ENCODE results near the gene TBCEL. TPM values are rescaled to one million over a fixed set of nuclear protein-coding genes. Genes with fewer than 3 reads are reported as not detected.
A peak's percentile ranks its signal among the peaks of the same experiment; 100 is the strongest.

The TBCEL gene, protein sequence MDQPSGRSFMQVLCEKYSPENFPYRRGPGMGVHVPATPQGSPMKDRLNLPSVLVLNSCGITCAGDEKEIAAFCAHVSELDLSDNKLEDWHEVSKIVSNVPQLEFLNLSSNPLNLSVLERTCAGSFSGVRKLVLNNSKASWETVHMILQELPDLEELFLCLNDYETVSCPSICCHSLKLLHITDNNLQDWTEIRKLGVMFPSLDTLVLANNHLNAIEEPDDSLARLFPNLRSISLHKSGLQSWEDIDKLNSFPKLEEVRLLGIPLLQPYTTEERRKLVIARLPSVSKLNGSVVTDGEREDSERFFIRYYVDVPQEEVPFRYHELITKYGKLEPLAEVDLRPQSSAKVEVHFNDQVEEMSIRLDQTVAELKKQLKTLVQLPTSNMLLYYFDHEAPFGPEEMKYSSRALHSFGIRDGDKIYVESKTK
- total RNA-seq = 21.1 and 27.7 TPM in 2 replicates
- 12.8 and 25.8 TPM in 2 replicates for polyA plus RNA-seq
- 8.4 and 13.1 TPM in 2 replicates for polyA plus RNA-seq (2012)
- 0.59 and 0.70 TPM in 2 replicates for polyA minus RNA-seq (ENCODE audit: low replicate concordance)

DNA sequence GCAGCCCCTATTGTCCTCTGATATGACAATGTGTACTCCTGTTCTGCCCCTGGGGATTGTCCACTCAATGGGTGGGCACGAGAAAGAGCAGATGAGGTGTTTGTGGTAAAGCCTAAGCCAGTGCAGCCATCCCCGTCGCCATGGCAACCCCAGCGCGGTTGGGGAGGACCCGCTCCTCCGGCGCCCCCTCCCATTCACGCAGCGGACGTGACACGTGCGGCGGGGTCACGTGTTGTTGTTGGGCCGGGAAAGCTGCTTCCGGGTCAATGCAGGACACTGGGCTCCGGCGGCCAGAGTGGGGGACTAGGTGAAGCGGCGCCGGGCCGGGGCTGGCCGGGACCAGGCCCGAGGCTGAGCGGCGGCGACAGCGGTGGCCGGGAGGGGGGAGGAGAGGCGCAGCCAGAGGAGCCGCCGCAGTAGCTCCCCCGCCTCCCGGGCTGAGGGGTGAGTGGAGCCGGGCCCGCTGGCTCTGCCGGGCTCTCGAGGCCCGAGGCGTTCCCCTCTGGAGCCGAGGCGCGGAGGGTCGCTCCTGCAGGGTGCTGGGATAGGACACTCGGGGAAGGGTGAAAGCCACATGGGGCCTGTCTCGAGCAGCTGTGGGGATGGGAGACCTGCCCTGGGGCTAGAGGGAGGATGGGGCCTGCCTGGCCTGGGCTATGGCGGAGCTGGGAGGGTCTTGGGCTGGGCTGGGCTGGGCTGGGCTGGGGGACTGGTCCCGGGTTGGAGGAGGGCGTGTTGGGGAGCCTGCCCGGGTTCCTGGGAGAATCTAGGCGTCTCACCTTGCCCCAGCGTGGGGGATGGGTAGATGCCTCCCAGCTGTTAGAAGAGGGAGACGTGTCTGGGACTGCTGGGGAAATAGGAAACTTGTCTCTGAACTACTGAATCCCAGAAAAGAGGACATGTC, at the start of gene TBCEL:
Gene TBCEL, plus strand, starts transcription at position 255 of the 904 bp plus-strand sequence. CDS start 21,589 bp downstream, outside the sequence.
- peak within 1 kb of the TSS; percentile 28 for H2AFZ ChIP-seq (ENCODE audit: low read length)
- peaks cover 26% of the 10 kb centered on the region for H3K79me2 ChIP-seq (ENCODE audit: control insufficient read depth, insufficient read depth, low read length)

DNA sequence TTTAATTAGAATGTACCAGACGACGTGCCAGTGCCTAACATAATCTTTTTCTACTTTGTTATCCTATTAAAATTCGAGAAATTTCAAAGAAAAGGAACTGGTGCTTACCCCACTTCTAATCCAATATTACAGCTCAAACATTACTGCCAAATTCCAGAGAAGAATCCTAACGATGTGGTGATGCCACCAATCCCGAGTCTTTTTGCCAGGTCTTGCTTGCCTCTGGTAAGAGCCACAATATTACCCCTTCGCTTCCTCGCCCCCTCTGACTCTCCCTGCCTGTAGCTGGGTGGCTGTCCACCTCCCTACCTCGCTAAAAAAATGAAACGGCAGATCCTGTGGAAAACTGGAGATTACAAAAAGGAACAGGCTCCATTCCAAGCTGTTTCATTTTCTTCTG, 49.4 kb upstream of the TBCEL start:
- H3K4me2 ChIP-seq (ENCODE audit: extremely low read depth, insufficient read depth, low read length) = no peak overlapping the region
- TF ChIP-seq, protein P1, sequence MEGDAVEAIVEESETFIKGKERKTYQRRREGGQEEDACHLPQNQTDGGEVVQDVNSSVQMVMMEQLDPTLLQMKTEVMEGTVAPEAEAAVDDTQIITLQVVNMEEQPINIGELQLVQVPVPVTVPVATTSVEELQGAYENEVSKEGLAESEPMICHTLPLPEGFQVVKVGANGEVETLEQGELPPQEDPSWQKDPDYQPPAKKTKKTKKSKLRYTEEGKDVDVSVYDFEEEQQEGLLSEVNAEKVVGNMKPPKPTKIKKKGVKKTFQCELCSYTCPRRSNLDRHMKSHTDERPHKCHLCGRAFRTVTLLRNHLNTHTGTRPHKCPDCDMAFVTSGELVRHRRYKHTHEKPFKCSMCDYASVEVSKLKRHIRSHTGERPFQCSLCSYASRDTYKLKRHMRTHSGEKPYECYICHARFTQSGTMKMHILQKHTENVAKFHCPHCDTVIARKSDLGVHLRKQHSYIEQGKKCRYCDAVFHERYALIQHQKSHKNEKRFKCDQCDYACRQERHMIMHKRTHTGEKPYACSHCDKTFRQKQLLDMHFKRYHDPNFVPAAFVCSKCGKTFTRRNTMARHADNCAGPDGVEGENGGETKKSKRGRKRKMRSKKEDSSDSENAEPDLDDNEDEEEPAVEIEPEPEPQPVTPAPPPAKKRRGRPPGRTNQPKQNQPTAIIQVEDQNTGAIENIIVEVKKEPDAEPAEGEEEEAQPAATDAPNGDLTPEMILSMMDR (conservative IDR thresholded peaks at IDR 0.05 in 1 of 2, IDR thresholded peaks at IDR 0.05 in 1 of 2; ENCODE audit: low read depth in 1 of 2, low read length in 2 of 2) = no peak
- TF ChIP-seq EZH2 (IDR thresholded peaks at IDR 0.05; ENCODE audit: low read length, missing control alignments) = no peak
- H3K4me3 ChIP-seq (replicated peaks in 1 of 4; ENCODE audit: control extremely low read depth in 1 of 4, insufficient read depth in 1 of 4, low read depth in 3 of 4, low read length in 4 of 4) = no peak overlapping the region
- H3K27ac ChIP-seq (ENCODE audit: insufficient read depth, low read length) = no peak overlapping the region
- H3K9ac ChIP-seq (ENCODE audit: insufficient read depth, low read length) = no peak overlapping the region
- DNase-seq (ENCODE audit: low read depth in 2 of 2) = no peak
- H3K36me3 ChIP-seq (ENCODE audit: control insufficient read depth, insufficient read depth, low read length) = no peaks in the 10 kb centered on the region
- no peaks in the 10 kb centered on the region for H3K4me1 ChIP-seq (ENCODE audit: control insufficient read depth, extremely low read depth, insufficient read depth, low read length)
- H3K27me3 ChIP-seq (ENCODE audit: control insufficient read depth, insufficient read depth, low read length) = no peaks in the 10 kb centered on the region
- no peak overlapping the region for H2AFZ ChIP-seq (ENCODE audit: low read length)
- no peaks in the 10 kb centered on the region for H4K20me1 ChIP-seq (ENCODE audit: control insufficient read depth, extremely low read depth, insufficient read depth, low read length)
- no peaks in the 10 kb centered on the region for H3K9me3 ChIP-seq (ENCODE audit: control insufficient read depth, insufficient read depth, low read depth, low read length)
- H3K79me2 ChIP-seq (ENCODE audit: control insufficient read depth, insufficient read depth, low read length) = no peaks in the 10 kb centered on the region

More for the DNA sequence above, at the start of gene TBCEL:
- TF ChIP-seq EZH2 (IDR thresholded peaks at IDR 0.05; ENCODE audit: low read length, missing control alignments) = no peak
- TF ChIP-seq, protein P1 (conservative IDR thresholded peaks at IDR 0.05 in 1 of 2, IDR thresholded peaks at IDR 0.05 in 1 of 2; ENCODE audit: low read depth in 1 of 2, low read length in 2 of 2) = no peak
- Histone ChIP-seq H4K20me1 (ENCODE audit: control insufficient read depth, extremely low read depth, insufficient read depth, low read length) (no peaks in the 10 kb centered on the region), H3K36me3 (ENCODE audit: control insufficient read depth, insufficient read depth, low read length) (no peaks in the 10 kb centered on the region), H3K9me3 (ENCODE audit: control insufficient read depth, insufficient read depth, low read depth, low read length) (no peaks in the 10 kb centered on the region), H3K27ac (ENCODE audit: insufficient read depth, low read length) (peak within 1 kb of the TSS; percentile 81), H3K4me1 (ENCODE audit: control insufficient read depth, extremely low read depth, insufficient read depth, low read length) (no peaks in the 10 kb centered on the region), H3K9ac (ENCODE audit: insufficient read depth, low read length) (peak within 1 kb of the TSS; percentile 86), H3K4me2 (ENCODE audit: extremely low read depth, insufficient read depth, low read length) (peak within 1 kb of the TSS; percentile 79), H3K4me3 (replicated peaks in 1 of 4; ENCODE audit: control extremely low read depth in 1 of 4, insufficient read depth in 1 of 4, low read depth in 3 of 4, low read length in 4 of 4) (peak within 1 kb of the TSS; percentile 65 to 96 (median 80)), H3K27me3 (ENCODE audit: control insufficient read depth, insufficient read depth, low read length) (no peaks in the 10 kb centered on the region)
- peak; percentile 80 to 85 for DNase-seq (ENCODE audit: low read depth in 2 of 2)

GRCh38 chr11:120974965-120975364, 48.9 kb upstream of the TBCEL start:
- no peaks in the 10 kb centered on the region for H3K79me2 ChIP-seq (ENCODE audit: control insufficient read depth, insufficient read depth, low read length)
- H3K9ac ChIP-seq (ENCODE audit: insufficient read depth, low read length) = no peak overlapping the region
- no peaks in the 10 kb centered on the region for H3K36me3 ChIP-seq (ENCODE audit: control insufficient read depth, insufficient read depth, low read length)
- H3K4me1 ChIP-seq (ENCODE audit: control insufficient read depth, extremely low read depth, insufficient read depth, low read length) = no peaks in the 10 kb centered on the region
- no peaks in the 10 kb centered on the region for H3K9me3 ChIP-seq (ENCODE audit: control insufficient read depth, insufficient read depth, low read depth, low read length)
- no peak overlapping the region for H3K4me2 ChIP-seq (ENCODE audit: extremely low read depth, insufficient read depth, low read length)
- TF ChIP-seq, protein P1 (conservative IDR thresholded peaks at IDR 0.05 in 1 of 2, IDR thresholded peaks at IDR 0.05 in 1 of 2; ENCODE audit: low read depth in 1 of 2, low read length in 2 of 2) = no peak
- no peak for TF ChIP-seq EZH2 (IDR thresholded peaks at IDR 0.05; ENCODE audit: low read length, missing control alignments)
- H3K27me3 ChIP-seq (ENCODE audit: control insufficient read depth, insufficient read depth, low read length) = no peaks in the 10 kb centered on the region
- H3K27ac ChIP-seq (ENCODE audit: insufficient read depth, low read length) = no peak overlapping the region
- no peaks in the 10 kb centered on the region for H4K20me1 ChIP-seq (ENCODE audit: control insufficient read depth, extremely low read depth, insufficient read depth, low read length)
- H2AFZ ChIP-seq (ENCODE audit: low read length) = no peak overlapping the region
- no peak overlapping the region for H3K4me3 ChIP-seq (replicated peaks in 1 of 4; ENCODE audit: control extremely low read depth in 1 of 4, insufficient read depth in 1 of 4, low read depth in 3 of 4, low read length in 4 of 4)
- DNase-seq (ENCODE audit: low read depth in 2 of 2) = peak in 1 of 2 donors; percentile 10
